H1 (cell line): Measurements from ENCODE around the gene WDR45B.

Experiments used
- CEBPB ChIP-seq: IDR thresholded peaks from 2 replicates; pipeline ENCODE4 v1.6.1; 2012; ENCODE audit warnings: low read depth, low read length
- EP300 ChIP-seq, 2 experiments: IDR thresholded peaks; 1 replicate in 1 of 2; 2 replicates in 1 of 2; pipeline ENCODE4 v1.6.1; 2011 to 2012; ENCODE audit warnings: low read depth in 2 of 2, low read length in 2 of 2, mild to moderate bottlenecking in 2 of 2, borderline replicate concordance in 1 of 2, inconsistent platforms in 1 of 2, moderate library complexity in 1 of 2
- EZH2 ChIP-seq: fragments of 200-600 bp; sonication (generic); IDR thresholded peaks from 2 replicates; pipeline ENCODE4 v1.7.1; 2012; ENCODE audit warnings: low read depth, mild to moderate bottlenecking, moderate library complexity, low read length, inconsistent platforms; ENCODE audit not compliant: severe bottlenecking
- GTF2F1 ChIP-seq: IDR thresholded peaks from 2 replicates; pipeline ENCODE4 v1.6.1; 2012; ENCODE audit warnings: low read depth, low read length, improper control_type of control experiment, borderline replicate concordance
- RBBP5 ChIP-seq: IDR thresholded peaks from 2 replicates; pipeline ENCODE4 v1.7.1; 2012; ENCODE audit warnings: low read depth, mild to moderate bottlenecking, inconsistent platforms, low read length, moderate library complexity, borderline replicate concordance
- SIRT6 ChIP-seq: IDR thresholded peaks from one replicate; pipeline ENCODE4 v1.7.1; 2012; ENCODE audit warnings: low read length, inconsistent platforms
- TAF7 ChIP-seq: optimal IDR thresholded peaks from 2 replicates; pipeline ENCODE3; 2011; ENCODE audit warnings: low read depth, mild to moderate bottlenecking, inconsistent platforms, low read length, moderate library complexity, borderline replicate concordance
- TBP ChIP-seq: IDR thresholded peaks from 2 replicates; pipeline ENCODE4 v1.6.1; 2011; ENCODE audit warnings: low read depth, low read length, improper control_type of control experiment
- YY1 ChIP-seq: IDR thresholded peaks from 2 replicates; pipeline ENCODE4 v1.6.1; 2011; ENCODE audit warnings: low read depth, mild to moderate bottlenecking, low read length
- TF ChIP-seq, protein P1 (sequence below), 3 experiments: IDR thresholded peaks; 1 replicate in 2 of 3; 2 replicates in 1 of 3; pipeline versions ENCODE4 v1.5.1 to v1.6.1; 2011; ENCODE audit warnings: low read length in 3 of 3, mild to moderate bottlenecking in 3 of 3, inconsistent platforms in 2 of 3, low read depth in 1 of 3, moderate library complexity in 1 of 3; ENCODE audit not compliant: insufficient read depth in 1 of 3; ENCODE audit errors: control extremely low read depth in 1 of 3

DNA sequence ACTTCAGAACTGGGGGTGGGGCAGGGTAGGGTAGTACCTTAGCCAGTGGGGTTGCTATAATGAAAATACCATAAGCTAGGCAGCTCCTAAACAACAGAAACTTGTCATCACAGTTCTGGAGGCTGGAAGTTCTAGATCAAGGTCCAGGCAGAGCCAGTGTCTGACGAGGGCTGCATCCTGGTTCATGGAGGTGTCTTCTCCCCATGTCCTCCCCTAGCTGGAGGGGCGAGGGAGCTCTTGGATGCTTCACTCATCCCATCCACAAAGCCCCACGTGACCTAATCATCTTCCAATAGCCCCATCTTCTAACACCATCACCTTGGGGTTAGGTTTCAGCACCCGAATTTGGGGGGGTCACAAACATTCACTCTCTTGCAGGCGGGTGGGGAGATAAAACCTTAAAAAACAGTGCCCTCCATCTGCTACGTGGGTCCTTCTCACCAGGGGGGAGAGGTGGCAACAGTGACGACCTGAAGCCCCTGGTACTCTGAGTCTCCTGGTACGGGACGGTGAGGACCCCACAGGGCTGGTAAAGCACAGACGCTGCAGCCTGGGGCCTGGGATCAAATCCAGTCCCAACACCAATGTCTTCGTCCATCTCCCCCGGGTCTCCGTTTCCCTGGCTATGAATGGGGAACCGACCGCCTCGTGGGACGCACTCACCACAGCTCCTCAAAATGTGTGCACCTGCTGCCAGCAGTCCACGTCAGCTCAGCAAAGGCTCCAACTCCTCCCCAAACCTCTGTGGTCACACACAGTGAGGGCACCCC, 27.4 kb upstream of the WDR45B start:
- TF ChIP-seq, protein P1, sequence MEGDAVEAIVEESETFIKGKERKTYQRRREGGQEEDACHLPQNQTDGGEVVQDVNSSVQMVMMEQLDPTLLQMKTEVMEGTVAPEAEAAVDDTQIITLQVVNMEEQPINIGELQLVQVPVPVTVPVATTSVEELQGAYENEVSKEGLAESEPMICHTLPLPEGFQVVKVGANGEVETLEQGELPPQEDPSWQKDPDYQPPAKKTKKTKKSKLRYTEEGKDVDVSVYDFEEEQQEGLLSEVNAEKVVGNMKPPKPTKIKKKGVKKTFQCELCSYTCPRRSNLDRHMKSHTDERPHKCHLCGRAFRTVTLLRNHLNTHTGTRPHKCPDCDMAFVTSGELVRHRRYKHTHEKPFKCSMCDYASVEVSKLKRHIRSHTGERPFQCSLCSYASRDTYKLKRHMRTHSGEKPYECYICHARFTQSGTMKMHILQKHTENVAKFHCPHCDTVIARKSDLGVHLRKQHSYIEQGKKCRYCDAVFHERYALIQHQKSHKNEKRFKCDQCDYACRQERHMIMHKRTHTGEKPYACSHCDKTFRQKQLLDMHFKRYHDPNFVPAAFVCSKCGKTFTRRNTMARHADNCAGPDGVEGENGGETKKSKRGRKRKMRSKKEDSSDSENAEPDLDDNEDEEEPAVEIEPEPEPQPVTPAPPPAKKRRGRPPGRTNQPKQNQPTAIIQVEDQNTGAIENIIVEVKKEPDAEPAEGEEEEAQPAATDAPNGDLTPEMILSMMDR (IDR thresholded peaks at IDR 0.05; ENCODE audit: control extremely low read depth in 1 of 3, insufficient read depth in 1 of 3, low read depth in 1 of 3, low read length in 3 of 3): no peak
- TF ChIP-seq EP300 (IDR thresholded peaks at IDR 0.05; ENCODE audit: borderline replicate concordance in 1 of 2, low read depth in 2 of 2, low read length in 2 of 2) (no peak), GTF2F1 (no peak), TBP (no peak), YY1 (no peak), SIRT6 (no peak), EZH2 (no peak), RBBP5 (no peak), TAF7 (no peak), CEBPB (no peak)
